IPS-15b (cell line): ENCODE data around the gene TBCCD1.

Experiments used
- H3K27me3 ChIP-seq: one replicate; pipeline ENCODE4 v1.6.1; 2013; ENCODE audit warnings: low read length; ENCODE audit not compliant: control insufficient read depth, insufficient read depth
- H3K36me3 ChIP-seq: one replicate; pipeline ENCODE4 v1.6.1; 2013; ENCODE audit warnings: low read length; ENCODE audit not compliant: control insufficient read depth, insufficient read depth
- H3K4me1 ChIP-seq: one replicate; pipeline ENCODE4 v1.6.1; 2013; ENCODE audit warnings: mild to moderate bottlenecking, low read length; ENCODE audit not compliant: control insufficient read depth, insufficient read depth
- H3K4me3 ChIP-seq: one replicate; pipeline ENCODE4 v1.5.1; 2013; ENCODE audit warnings: low read depth, low read length
- H3K9ac ChIP-seq: one replicate; pipeline ENCODE4 v1.6.1; 2013; ENCODE audit warnings: low read depth, mild to moderate bottlenecking, low read length
- H3K9me3 ChIP-seq: one replicate; pipeline ENCODE4 v1.6.1; 2013; ENCODE audit warnings: mild to moderate bottlenecking, low read length; ENCODE audit not compliant: control insufficient read depth, insufficient read depth

Gene TBCCD1

DNA sequence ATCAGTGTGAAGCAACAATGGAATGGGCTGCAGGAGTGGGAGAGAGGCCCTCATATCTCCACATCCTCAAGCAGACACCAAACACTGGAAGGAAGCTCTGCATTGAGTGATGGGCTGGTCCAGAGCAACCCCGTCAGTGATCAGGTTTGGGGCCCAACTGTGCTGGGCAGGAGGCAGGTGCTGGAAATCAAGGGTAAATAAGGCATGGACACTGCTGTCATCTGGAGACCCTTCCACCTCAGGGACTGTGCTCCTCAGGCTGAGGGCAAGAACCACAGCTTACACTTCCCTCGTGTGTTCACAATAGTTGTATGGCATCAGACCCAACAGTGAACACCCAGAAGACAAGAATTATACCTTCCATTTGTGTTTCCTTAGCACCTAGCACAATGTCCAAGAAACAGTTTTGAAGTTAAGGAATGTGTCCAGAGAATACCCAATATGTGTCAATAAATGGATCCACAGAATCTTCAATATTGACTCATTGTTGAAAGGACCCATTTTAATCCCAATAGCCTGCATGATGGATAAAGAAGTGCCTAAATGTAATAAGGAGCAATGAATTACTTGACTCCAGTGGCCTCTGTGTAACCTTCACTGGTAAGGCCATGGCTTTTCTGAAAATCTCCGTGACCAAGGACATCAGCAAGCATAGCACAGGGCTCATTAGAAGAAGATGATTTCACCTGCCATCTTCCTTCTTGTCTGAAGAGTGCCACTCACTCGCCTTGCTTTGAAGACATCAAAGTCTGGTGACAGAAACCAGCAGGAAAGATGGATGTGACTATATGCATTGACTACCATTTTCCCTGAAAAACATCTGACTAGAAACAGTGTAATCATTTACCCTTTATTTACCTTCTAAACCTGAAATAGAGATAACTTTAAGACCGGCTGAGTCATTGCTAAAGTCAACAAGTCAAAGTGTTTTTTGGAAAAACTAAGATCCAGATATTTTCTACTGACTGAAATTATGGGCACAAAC lies 38.7 kb upstream of the TBCCD1 start:
- Histone ChIP-seq H3K4me1 (no peaks in the 10 kb centered on the region), H3K9me3 (no peaks in the 10 kb centered on the region), H3K36me3 (no peaks in the 10 kb centered on the region), H3K4me3 (no peak overlapping the region), H3K9ac (no peak overlapping the region), H3K27me3 (no peaks in the 10 kb centered on the region)

DNA sequence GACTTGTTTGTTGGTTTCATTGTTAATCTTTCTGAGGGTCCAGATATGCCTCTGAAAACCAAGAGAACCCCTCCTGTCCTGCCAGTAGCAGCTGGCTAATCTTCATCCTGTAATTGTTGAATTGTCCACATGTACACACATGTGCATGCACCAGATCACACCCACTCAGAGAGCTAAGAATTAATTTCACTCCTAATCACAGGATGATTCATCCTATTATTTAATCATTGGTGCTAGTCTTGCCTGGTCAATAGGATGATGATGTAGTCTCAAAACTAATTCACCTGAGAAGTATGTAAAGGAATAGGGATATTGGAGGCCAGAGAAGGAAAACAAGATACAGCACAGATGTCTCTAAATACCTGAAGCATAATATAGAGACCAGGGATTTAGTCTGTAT lies 37.9 kb upstream of the TBCCD1 start:
- Histone ChIP-seq H3K27me3 (no peaks in the 10 kb centered on the region), H3K9ac (no peak overlapping the region), H3K9me3 (no peaks in the 10 kb centered on the region), H3K4me1 (no peaks in the 10 kb centered on the region), H3K36me3 (no peaks in the 10 kb centered on the region), H3K4me3 (no peak overlapping the region)

DNA sequence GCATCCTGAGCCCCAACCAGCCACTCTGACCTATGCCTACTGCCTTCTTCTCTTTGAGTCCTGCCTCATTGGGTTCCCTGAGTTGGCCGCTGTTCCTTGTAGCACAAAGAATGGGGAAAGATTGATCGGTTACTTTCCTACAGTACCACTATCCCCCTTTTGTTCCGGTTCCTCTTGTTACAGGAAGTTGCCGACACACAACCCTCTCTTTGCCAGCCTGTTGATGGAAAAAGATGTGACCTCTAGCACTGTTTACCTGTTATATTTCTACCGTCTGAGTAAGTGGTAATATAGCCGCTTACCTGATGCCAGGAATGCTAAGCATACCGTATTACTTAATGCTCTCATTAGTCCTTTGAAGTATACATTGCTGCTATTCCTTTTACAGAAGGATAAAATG lies 36.0 kb upstream of the TBCCD1 start:
- H3K4me3 ChIP-seq, result no peak overlapping the region
- no peaks in the 10 kb centered on the region for H3K27me3 ChIP-seq
- no peaks in the 10 kb centered on the region for H3K9me3 ChIP-seq
- H3K4me1 ChIP-seq, result no peaks in the 10 kb centered on the region
- H3K9ac ChIP-seq, result no peak overlapping the region
- H3K36me3 ChIP-seq, result no peaks in the 10 kb centered on the region

DNA sequence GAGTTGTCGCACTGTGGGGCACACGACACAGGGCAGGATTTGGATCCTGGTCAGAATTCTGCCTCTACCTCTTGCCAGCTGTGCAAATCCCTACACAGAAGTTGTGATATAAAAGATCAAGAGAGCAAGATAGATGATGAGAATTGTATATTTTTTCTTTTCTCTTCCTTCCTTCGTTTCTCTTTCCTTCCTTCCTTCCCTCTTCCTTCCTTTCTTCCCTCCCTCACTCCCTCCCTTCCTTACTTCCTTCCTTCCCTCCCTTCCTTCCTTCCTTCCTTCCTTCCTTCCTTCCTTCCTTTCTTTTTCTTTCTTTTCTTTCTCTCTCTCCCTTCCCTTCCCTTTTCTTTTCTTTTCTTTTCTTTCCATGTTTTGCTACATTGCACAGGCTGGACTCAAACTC lies 33.8 kb upstream of the TBCCD1 start:
- H3K9ac ChIP-seq, result no peak overlapping the region
- no peaks in the 10 kb centered on the region for H3K36me3 ChIP-seq
- H3K9me3 ChIP-seq, result no peaks in the 10 kb centered on the region
- H3K27me3 ChIP-seq, result no peaks in the 10 kb centered on the region
- H3K4me3 ChIP-seq, result no peak overlapping the region
- H3K4me1 ChIP-seq, result peaks cover 4% of the 10 kb centered on the region

DNA sequence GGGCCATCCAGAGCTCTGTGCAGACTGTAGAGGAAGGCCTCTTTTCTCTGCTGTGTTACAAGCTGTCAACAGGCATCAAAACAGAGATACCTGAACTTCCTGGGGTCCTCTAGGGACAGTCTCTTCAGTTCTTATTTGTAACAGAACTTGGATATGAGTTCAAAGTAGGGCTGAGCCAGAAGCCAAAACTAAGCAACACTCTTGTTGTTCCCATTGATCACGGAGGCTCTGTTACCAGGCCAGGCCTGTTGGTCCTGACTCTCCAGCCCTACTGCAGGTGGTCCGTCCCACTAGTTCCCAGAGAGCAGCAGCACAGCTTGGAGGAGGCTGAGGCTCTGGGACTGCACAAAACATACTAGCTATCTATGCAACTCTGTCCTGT lies 32.6 kb upstream of the TBCCD1 start:
- no peaks in the 10 kb centered on the region for H3K9me3 ChIP-seq
- H3K9ac ChIP-seq, result no peak overlapping the region

DNA sequence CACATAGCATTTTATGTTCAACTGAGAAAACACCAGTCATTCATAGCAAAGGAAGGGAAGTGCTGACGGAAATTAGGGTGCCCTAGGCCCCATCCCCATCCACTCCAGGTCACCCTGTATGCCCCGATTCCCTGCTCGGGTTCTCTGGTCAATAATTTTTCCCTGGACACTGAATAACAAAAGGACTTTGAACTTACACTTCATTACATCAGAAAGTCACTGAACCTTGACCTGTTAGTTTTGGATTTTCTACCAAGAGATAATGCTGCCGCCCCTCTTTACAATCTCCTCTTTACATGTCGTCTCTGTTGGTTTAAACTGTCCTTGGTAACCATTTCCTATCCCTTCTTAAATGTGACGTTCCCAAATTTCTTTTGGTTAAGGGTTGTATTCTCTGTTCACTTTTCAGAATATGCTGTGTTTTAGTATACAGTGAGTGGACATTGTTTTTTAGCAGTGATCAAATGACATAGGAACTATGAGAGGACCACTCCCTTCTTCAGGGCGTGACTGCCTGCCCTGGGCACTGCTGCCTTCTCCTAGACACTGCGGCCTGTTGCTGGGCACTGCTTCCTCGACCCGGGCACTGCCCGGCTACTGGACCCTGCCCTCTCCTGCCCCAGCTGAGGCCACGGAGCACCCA lies 32.1 kb upstream of the TBCCD1 start:
- H3K36me3 ChIP-seq, result no peaks in the 10 kb centered on the region
- H3K9ac ChIP-seq, result no peak overlapping the region
- no peaks in the 10 kb centered on the region for H3K9me3 ChIP-seq
- no peak overlapping the region for H3K4me3 ChIP-seq
- peaks cover 5% of the 10 kb centered on the region for H3K4me1 ChIP-seq
- no peaks in the 10 kb centered on the region for H3K27me3 ChIP-seq

More for the DNA sequence above, 32.6 kb upstream of the TBCCD1 start:
- no peaks in the 10 kb centered on the region for H3K36me3 ChIP-seq
- peaks cover 4% of the 10 kb centered on the region for H3K4me1 ChIP-seq
- H3K27me3 ChIP-seq, result no peaks in the 10 kb centered on the region
- H3K4me3 ChIP-seq, result no peak overlapping the region

DNA sequence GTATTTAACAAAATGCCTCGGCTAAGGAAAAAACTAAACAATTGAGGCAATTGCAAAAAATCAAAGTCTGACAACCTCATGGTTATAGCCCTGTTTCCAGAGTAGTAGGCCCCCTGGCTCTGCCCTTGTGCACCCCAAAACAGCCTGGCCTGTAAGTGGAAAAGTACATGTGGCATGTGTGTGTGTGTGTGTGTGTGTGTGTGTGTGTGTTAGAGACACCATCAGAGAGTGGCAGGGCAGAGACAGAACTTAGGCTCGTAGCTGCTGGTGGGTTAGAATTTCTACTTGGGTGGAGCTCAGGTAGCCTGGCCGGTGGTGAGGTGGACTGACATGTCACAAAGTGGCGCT lies 31.6 kb upstream of the TBCCD1 start:
- Histone ChIP-seq H3K36me3 (no peaks in the 10 kb centered on the region), H3K27me3 (no peaks in the 10 kb centered on the region), H3K9me3 (no peaks in the 10 kb centered on the region), H3K9ac (no peak overlapping the region), H3K4me3 (no peak overlapping the region), H3K4me1 (peaks cover 5% of the 10 kb centered on the region)

DNA sequence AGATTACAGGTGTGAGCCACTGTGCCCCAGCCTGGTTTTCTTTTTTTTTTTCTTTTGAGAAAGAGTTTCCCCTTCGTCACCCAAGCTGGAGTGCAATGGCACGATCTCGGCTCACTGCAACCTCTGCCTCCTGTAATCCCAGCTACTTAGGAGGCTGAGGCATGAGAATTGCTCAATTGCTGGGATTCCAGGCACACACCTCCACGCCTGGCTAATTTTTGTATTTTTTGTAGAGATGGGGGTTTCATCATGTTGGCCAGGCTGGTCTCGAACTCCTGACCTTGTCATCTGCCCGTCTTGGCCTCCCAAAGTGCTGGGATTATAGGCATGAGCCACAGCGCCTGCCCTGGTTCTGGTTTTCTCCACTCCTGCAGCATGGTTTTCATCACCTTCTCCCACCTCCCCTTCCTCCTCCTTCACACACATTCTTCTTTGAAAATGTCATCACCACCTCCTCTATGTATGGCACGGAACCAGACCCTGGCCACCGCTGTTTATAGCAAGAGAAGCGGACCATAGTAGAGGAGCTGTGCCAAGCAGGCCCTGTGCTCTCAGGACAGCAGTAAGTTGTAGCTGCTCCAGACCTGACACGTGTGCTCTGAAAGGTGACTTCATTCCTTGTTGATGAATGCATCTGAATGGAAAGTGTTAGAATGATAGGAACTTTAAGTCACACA lies 31.1 kb upstream of the TBCCD1 start:
- H3K27me3 ChIP-seq, result no peaks in the 10 kb centered on the region
- peaks cover 5% of the 10 kb centered on the region for H3K4me1 ChIP-seq
- no peak overlapping the region for H3K9ac ChIP-seq
- H3K9me3 ChIP-seq, result no peaks in the 10 kb centered on the region
- H3K36me3 ChIP-seq, result no peaks in the 10 kb centered on the region
- H3K4me3 ChIP-seq, result no peak overlapping the region

DNA sequence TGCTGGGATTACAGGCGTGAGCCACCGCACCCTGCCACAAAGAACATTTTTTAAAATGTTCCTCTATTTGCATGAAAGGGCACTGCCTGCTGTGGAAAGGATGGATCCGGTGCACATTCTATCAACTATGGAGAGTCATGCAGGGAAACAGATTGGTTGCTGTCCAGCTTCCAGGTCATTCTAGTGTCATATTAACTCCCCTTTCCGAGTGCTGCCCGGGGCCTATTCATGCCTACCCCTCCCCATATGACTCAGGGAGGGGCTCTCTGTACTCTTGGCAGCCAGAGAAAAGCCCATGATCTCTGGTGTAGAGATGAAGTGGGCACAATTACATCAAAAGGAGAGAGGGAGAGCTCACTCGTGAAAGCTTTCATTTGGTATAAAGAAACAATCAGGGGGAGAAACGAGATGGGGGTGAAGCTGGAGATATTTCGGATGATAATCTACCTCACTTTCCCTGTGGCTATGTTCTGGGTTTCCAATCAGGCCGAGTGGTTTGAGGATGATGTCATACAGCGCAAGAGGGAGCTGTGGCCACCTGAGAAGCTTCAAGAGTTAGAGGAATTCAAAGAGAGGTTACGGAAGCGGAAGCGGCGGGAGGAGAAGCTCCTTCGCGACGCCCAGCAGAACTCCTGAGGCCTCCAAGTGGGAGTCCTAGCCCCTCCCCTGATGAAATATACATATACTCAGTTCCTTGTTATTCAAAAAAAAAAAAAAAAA lies 29.6 kb upstream of the TBCCD1 start:
- Histone ChIP-seq H3K9me3 (no peaks in the 10 kb centered on the region), H3K4me1 (peaks cover 5% of the 10 kb centered on the region)

DNA sequence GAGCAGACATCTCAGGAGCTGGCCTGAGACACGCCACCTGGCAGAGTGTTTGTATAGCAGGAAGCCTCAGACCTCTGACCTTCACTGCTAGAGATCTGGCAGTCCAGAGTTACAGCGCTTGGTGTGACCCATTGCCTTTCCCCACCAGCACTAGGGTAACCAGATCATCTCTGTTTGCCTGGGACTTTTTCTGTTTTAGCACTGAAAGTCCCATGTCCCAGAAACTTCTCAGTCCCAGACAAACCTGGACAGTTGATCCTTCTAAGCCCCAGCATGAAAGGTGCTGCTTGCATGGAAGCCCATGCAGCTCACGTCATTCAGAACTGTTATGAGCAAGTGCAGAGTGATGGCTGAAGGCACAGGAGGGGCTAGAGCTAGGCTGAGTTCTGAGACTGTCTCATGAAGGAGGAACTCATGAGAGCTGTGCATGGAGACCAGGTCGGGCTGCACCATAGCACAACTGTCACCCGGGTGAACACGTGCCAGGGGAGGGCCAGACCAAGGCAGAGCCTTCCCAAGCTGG lies 27.5 kb upstream of the TBCCD1 start:
- H3K4me1 ChIP-seq, result peaks cover 5% of the 10 kb centered on the region
- no peaks in the 10 kb centered on the region for H3K9me3 ChIP-seq
- H3K36me3 ChIP-seq, result no peaks in the 10 kb centered on the region
- H3K9ac ChIP-seq, result no peak overlapping the region
- no peaks in the 10 kb centered on the region for H3K27me3 ChIP-seq
- H3K4me3 ChIP-seq, result no peak overlapping the region

More for the DNA sequence above, 29.6 kb upstream of the TBCCD1 start:
- no peaks in the 10 kb centered on the region for H3K27me3 ChIP-seq
- no peaks in the 10 kb centered on the region for H3K36me3 ChIP-seq
- H3K9ac ChIP-seq, result no peak overlapping the region
- peak overlapping the region; percentile 26 for H3K4me3 ChIP-seq

DNA sequence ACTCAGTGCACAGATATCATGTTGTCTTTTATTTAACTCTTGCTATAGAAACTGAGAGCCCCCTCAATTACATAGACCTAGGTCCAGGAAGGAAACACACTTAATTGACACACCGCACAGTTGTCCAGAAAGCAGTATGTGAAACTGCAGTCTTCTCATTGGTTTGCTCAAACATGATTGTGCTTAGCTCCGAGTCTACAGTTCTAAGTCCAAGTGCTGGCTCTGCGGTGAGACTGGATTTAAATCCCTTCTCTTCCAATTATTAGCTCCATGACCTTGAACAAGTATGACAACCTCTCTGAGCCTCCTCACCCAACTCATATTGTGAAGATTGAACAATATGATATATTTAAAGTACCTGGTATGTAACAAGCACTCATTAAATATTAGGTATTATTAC lies 26.7 kb upstream of the TBCCD1 start:
- Histone ChIP-seq H3K36me3 (no peaks in the 10 kb centered on the region), H3K4me3 (no peak overlapping the region), H3K9ac (no peak overlapping the region), H3K27me3 (no peaks in the 10 kb centered on the region), H3K4me1 (peaks cover 5% of the 10 kb centered on the region), H3K9me3 (no peaks in the 10 kb centered on the region)
